Thoracic aorta (tissue), 2 donors: Measurements from ENCODE around the gene SAXO1. TPM values are rescaled to one million over a fixed set of nuclear protein-coding genes. Genes with fewer than 3 reads are reported as not detected.
A peak's percentile ranks its signal among the peaks of the same experiment; 100 is the strongest.

Source experiments
- ATAC-seq: fragments of 150-250 bp; one replicate; pipeline ENCODE4 v1.8.0; 2017; ENCODE audit warnings: low read depth; ENCODE audit not compliant: insufficient number of reproducible peaks, low FRiP score
- DNase-seq: peaks from one replicate; pipeline ENCODE4 v3.0.0-alpha.2; 2020; ENCODE audit warnings: low spot score
- H3K27ac ChIP-seq, 2 donors: fragments of 200-600 bp; sonication (generic); 1 replicate in 1 of 2; 2 replicates in 1 of 2; pipeline ENCODE4 v1.5.1; 2016; ENCODE audit warnings: mild to moderate bottlenecking in 2 of 2, moderate library complexity in 2 of 2
- H3K27me3 ChIP-seq: fragments of 200-600 bp; sonication (generic); replicated peaks from 2 replicates; pipeline ENCODE4 v1.6.0; 2016; ENCODE audit warnings: mild to moderate bottlenecking; ENCODE audit not compliant: insufficient read depth
- H3K36me3 ChIP-seq: fragments of 200-600 bp; sonication (generic); one replicate; pipeline ENCODE4 v1.5.1; 2016
- H3K4me1 ChIP-seq, 2 donors: fragments of 200-600 bp; sonication (generic); 1 replicate in 1 of 2; 2 replicates in 1 of 2; pipeline versions ENCODE4 v1.5.1 to v1.6.0; 2016; ENCODE audit warnings: low read depth in 2 of 2, mild to moderate bottlenecking in 1 of 2; ENCODE audit not compliant: control insufficient read depth in 1 of 2
- H3K4me3 ChIP-seq: fragments of 200-600 bp; sonication (generic); 2 replicates; pipeline ENCODE4 v1.5.1; 2016; ENCODE audit warnings: mild to moderate bottlenecking
- H3K9me3 ChIP-seq: fragments of 200-600 bp; sonication (generic); 2 replicates; pipeline ENCODE4 v1.5.1; 2016
- CTCF ChIP-seq: fragments of 200-600 bp; sonication (generic); IDR thresholded peaks from one replicate; pipeline ENCODE4 v1.5.1; 2019; ENCODE audit warnings: antibody characterized with exemption
- total RNA-seq, 2 donors: library from RNA; depleted of rRNA; stranded (reverse); fragments of >200 nt; gene quantifications; one replicate each; pipeline versions ENCODE4 v1.1.0 to v1.2.3, GENCODE V29; 2016

SAXO1 gene
- total RNA-seq, 2 donors from 2014 or later: 0.27 to 1.8 TPM

- Histone ChIP-seq H3K4me3 (peak overlapping the region; percentile 51), H3K27ac (no peak overlapping the region), H3K27me3 (no peaks in the 10 kb centered on the region), H3K4me1 (peaks cover 4 to 26% of the 10 kb centered on the region in 2 donors), H3K36me3 (no peaks in the 10 kb centered on the region), H3K9me3 (no peaks in the 10 kb centered on the region)
- DNase-seq: no peak
- no peak for ATAC-seq
- no peak for TF ChIP-seq CTCF
Measured at GRCh38 chr9:18976221-18976708, 56.7 kb downstream of the SAXO1 start.

DNA sequence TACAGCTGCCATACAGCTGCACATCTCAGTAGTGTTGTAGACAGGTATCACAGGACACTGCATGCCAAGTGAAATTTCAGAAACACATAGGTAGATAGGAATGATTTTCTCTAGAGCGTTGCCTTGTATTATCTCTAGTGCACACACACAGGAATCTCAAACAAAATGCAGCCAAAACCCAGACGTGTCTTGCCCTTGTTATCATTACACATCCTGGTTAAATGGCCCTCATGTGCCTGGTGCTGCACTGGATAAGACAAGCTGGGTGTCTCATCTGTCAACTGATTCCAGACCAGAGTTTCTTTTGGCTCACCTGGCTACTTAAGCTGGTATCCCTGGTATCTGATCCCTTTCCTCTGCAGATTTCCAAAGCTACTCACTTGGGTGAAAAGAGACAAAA, 59.7 kb downstream of the SAXO1 start:
- H3K9me3 ChIP-seq: no peaks in the 10 kb centered on the region
- H3K36me3 ChIP-seq: no peaks in the 10 kb centered on the region
- peaks cover 0 to 12% of the 10 kb centered on the region in 2 donors for H3K4me1 ChIP-seq
- no peak for DNase-seq
- H3K4me3 ChIP-seq: no peak overlapping the region
- no peak for ATAC-seq
- no peak for TF ChIP-seq CTCF
- H3K27me3 ChIP-seq: no peaks in the 10 kb centered on the region
- no peak overlapping the region for H3K27ac ChIP-seq

DNA sequence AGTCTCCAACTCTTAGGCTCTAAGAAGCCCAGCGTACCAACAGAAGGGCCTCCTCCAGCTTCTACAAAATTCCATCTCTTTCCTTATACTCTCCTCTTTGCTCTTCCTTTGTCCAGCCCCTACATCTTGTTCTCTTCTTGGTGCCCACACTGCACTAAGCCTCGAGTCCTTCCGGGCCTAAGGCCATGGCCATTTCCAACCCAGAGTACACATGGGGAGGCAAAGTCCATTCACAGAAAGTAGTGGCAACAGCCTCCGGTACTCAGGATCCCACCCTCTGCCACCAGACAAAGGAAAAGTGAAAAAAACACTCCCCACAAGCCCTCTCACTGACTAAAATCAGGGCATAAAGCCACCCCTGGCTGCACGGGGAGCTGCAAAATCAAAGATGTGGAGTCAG, 60.3 kb downstream of the SAXO1 start:
- Histone ChIP-seq H3K27me3 (no peaks in the 10 kb centered on the region), H3K4me1 (peaks cover 0 to 12% of the 10 kb centered on the region in 2 donors), H3K9me3 (no peaks in the 10 kb centered on the region), H3K4me3 (no peak overlapping the region), H3K36me3 (no peaks in the 10 kb centered on the region), H3K27ac (no peak overlapping the region)
- ATAC-seq (no peak), DNase-seq (no peak)
- TF ChIP-seq CTCF: no peak

DNA sequence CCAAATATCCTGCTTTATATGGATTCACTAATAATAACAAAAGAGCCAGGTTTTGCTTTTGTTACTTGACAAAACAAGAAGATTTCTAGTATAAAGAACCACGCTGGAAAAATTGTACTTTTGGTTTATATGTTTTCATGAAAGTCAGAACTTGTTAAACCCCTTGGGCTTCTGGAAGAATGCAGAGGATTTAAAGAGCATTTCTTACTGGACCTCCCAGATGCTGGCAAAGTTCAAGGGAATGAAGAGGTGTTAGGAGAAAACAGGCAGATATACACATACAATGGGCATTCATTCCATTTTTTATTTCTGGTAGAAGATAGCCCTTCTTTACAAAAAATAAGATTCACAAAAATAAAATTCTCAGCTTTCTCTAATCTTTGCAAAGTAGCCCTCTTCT, 61.1 kb downstream of the SAXO1 start:
- Histone ChIP-seq H3K9me3 (no peaks in the 10 kb centered on the region), H3K36me3 (no peaks in the 10 kb centered on the region), H3K4me1 (peaks cover 0 to 7% of the 10 kb centered on the region in 2 donors), H3K4me3 (no peak overlapping the region), H3K27me3 (no peaks in the 10 kb centered on the region), H3K27ac (no peak overlapping the region)
- DNase-seq: no peak
- ATAC-seq: no peak
- no peak for TF ChIP-seq CTCF

DNA sequence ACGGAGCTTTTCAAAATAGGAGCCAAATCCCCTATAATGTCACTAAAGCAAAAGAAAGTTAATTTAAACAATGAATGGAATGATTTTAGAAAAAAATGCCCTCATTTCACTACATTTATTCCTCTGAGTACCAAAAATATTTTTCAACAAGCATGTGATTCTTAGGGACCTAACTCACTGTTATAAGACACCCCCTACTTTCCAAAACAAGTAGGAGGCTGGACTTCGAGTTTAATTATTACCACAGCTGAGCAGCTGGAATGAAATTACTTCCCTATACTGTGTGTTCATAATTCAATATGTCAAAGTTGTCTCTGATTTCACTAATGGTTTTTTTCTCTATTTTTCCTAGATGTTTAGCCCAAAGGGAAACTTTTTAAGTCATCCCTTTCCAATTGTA, 61.6 kb downstream of the SAXO1 start:
- no peak overlapping the region for H3K4me3 ChIP-seq
- DNase-seq: no peak
- no peaks in the 10 kb centered on the region for H3K9me3 ChIP-seq
- TF ChIP-seq CTCF: no peak
- ATAC-seq: no peak
- no peaks in the 10 kb centered on the region for H3K27me3 ChIP-seq
- peaks cover 0 to 6% of the 10 kb centered on the region in 2 donors for H3K4me1 ChIP-seq
- no peaks in the 10 kb centered on the region for H3K36me3 ChIP-seq
- H3K27ac ChIP-seq: no peak overlapping the region
